NCI-H1048 (cell line): ENCODE measurements around the gene MTRF1.
"Not testable (repeated sequence)": the region's sequence is repeated elsewhere in the genome, so short reads cannot be mapped to it uniquely, and the experiment has no call there.

Source experiments
- DNase-seq: peaks from one replicate; lab custom pipeline; 2025; lab: John Stamatoyannopoulos, UW

Gene MTRF1

DNA sequence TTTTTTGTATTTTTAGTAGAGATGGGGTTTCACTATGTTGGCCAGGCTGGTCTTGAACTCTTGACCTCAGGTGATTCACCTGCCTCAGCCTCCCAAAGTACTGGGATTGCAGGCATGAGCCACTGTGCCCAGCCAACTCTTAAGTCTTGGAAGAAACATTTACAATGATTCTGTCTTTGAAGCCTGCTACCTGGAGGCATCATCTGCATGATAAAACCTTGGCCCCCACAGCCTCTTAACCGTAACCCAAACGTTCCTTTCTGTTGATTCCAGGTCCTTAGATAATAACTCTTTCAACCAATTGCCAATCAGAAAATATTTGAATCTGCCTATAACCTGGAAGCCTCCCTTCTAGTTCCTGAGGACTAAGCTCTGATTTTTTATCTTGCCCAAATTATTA, 15.8 kb upstream of the MTRF1 start:
- not testable (repeated sequence) for DNase-seq

DNA sequence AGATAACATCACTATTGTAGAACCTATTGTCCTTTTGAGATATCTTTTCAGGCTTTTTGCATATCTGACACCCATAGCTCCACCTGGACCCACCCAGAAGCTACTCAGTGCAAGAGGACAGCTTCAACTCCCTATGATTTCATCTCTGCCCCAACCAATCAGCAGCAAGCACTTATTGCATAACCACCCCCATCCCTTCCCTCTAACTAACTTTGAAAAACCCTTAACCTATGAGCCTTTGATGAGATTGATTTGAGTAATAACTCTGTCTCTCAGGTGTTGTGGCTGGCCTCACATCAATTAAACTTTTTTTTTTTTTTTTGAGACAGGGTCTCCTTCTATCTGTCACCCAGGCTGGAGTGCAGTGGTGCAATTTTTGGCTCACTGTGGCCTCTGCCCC, 13.4 kb upstream of the MTRF1 start:
- no peak for DNase-seq

DNA sequence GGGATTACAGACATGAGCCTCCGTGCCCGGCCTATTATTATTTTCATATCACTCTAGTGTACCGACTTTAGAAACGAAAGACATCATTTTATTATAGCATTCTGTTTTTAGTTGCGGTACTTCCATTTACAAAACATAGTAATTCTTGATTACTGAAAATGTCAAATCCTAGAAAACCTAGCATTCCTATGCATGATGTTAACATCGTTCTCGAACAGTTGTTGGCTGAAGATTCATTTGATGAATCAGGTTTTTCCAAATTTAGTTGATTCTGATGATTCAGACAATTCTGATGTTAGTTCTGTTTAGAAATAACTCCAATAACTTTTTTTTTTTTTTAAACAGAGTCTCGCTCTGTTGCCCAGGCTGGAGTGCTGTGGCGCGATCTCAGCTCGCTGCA, 11.5 kb upstream of the MTRF1 start:
- no peak for DNase-seq

DNA sequence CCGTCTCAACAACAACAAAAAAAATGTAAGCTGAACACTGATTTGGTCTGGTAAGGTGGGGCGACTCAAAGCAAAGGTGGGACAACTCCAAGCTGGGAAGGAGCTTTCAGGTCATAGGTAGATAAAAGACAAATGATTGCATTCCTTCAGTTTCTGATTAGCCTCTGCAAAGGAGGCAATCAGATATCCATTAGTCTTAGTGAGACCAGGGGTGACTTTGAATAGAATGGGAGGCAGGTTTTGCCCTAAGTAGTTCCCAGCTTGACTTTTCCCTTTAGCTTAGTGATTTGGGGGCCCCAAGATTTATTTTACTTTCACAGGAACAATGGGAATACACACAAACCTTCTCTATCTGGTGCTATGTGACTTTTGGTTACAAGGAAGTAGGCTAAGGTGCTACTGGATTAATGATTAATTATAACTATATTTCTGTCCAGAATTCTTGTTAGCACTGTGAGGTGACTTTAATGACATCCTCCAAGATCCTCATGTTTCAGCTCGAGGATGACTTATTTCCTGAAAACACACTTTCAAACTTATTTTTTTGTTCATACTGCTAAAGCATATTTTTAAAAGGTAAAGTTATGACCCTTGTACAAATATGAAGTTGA, 10.6 kb upstream of the MTRF1 start:
- no peak for DNase-seq

DNA sequence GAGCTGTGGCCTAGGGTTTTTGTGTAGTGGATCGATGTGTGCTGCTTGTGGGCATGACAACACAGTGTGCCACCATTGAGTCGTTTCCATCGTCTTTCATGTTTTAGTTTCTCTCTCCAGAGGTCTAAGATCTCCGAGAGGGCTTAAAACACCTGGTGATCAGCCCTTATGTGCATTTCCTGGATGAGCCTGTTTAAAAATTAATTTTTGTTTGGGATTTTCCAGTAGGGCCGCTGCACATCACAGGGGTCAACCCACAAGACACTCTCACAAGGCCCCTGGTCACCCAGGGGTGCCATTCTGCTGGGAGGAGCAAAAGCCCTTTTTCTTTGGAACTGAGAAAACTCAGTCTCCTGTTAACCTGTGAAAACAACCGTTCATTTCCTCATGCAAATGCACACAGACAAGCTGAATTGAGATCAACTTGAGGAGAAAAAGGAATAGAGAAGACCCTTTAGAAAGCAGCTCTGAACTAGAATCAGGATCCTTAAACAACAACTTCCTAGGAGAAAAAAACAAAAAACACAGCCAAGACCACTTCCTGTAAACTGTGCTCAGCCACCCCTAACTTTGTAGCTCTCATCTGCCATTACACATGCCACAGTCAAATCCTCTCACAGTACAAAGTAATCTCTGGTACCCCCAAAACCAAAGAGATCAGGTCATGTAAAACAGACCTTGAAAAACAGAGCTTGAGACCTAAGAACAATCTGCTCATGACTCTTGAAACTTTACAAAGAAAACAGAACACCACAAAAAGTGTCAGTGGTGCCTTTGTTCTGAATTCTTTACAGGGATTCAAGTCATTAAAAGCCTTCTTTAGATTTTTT, 8.3 kb upstream of the MTRF1 start:
- no peak for DNase-seq

DNA sequence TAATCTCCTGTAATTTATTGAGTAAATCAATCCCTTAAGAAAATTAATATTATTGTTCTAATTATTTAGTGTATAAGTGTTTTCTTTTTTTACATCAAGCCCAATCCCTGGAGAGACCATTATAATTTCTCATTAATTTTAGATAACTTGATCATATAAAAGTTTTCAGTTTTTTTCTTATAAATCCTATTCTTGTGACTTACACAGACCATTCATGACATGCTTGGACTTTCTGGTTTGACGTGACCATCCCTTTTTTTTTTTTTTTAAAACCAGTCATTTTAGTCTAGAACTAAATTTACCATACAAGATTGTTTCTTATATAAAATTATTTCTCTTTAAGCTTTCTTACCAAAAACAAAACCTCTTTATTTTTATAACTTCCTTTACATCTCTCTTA, 5.4 kb upstream of the MTRF1 start:
- DNase-seq, result no peak

DNA sequence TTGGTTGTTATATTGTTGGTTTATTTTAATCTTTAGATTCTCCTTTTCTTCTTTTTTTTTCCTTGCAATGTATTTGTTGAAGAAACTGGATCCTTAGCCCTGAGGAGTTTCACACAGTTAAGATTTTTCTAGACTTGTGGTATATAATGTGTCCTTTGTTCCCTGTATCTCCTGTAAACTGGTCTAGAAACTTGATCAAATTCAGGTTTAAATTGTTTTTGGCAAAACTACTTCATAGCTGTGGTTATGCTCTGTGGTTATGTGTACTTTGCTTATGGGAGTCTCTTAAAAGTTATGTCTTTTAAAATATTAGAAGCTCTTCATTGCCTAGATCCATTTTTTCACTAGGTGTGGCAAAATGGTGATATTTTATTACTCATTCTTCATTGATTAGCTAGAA, 3.7 kb upstream of the MTRF1 start:
- no peak for DNase-seq

DNA sequence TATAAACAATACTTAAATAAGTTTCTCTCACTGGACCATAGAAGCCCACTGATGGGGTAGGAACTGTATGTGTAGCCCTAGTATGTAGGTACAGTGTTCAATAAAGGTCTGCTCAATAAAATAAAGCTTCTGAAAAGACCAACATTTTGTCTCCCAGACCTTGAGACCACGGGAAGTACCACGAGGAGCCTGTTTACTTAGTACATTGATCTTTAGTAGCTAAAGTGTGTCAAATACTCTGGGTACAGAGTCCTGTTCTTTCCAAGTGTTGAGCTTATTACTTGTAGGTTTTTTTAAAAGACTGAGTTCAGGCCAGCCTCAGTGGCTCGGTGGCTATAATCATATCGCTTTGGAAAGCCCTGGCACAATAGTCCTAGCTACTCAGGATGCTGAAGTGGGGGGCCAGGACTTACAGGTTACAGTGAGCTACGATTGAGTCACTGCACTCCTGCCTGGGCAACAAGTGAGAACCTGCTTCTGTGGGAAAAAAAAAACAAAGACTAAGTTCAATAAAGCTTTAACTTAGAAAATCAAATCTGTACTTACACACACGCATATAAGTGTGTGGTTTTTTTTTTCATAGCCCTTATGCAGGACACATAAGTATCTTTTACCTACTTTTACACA, 3.4 kb downstream of the MTRF1 start:
- DNase-seq, result no peak

DNA sequence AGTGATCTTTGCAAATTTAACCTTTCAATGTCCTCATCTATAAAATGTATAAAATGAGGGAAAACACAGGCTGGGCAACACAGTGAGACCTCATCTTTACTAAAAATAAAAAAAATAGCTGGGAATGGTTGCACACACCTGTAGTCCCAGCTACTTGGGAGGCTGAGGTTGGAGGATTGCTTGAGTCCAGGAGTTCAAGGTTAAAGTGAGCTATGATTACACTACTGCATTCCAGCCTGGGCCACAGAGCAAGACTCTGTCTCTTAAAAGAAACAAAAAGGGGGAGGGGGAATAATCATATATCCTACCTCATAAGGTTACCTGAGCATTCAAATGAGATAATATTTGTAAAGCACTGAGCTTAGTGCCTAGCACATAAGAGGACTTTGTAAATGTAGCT, 5.8 kb downstream of the MTRF1 start:
- DNase-seq, result no peak

DNA sequence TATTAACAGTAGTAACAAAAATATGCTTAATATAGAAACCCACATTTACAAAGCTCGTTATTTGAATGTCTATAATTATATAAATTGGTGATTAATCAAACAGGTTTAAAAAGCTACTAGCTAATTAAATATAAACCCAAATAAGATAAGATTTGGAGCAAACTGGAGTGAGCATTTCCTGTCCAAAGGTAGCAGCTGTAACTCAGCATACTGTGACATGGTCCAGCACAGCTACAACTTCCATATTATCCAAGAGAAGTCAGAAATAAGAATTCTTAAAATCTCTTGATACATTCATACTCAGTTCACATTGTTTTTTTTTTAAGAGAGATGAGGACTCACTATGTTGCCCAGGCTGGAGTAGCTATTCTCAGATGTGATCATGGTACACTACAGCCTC, 8.5 kb downstream of the MTRF1 start:
- DNase-seq, result no peak

DNA sequence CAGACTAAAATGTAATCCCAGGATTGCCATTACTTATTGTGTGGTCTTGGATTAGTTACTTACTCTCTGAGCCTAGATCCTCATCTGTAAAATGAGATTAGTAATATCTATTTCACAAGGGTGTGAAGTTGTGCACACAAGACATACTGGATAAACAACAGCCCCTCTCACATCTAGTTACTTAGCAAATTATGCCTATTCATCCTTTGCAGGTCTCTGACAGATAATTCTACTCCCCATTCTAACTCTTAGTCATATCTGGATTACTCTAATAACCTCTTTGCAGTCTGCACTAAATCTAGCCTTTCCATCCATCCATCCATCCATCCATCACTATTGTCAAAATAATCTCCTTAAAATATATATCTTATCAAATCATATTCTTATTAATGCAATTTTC, 12.4 kb downstream of the MTRF1 start:
- DNase-seq, result no peak

DNA sequence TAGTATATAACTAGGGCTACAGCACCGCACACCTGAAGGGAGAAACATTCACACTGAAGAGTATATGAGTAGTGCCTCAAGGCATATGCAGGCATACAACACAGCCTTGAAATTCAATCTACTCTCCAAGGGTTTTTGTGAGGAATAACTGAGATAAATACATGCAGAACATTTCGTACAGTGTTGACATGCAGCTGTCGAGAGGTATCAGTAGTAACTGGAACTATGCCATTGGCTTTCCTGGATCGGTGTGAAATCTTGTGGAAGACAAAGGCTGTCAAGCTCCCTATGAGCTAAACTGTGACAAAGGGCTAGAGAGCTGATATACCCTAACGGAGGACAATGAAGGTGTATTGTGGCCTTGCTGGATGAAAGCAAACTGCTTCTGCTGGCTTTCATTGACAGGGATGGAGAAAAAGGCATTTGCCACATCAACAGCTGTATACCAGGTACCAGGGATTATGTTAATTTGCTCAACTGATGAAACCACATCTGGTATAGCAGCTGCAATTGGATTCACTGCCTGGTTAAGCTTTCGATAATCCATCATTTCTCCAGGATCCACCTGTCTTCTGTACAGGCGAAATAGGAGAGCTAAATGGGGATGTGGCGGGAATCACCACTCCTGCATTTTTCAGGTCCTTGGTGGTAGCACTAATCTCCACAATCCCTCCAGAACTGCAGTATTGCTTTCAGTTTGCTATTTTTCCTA, 16.3 kb downstream of the MTRF1 start:
- no peak for DNase-seq

DNA sequence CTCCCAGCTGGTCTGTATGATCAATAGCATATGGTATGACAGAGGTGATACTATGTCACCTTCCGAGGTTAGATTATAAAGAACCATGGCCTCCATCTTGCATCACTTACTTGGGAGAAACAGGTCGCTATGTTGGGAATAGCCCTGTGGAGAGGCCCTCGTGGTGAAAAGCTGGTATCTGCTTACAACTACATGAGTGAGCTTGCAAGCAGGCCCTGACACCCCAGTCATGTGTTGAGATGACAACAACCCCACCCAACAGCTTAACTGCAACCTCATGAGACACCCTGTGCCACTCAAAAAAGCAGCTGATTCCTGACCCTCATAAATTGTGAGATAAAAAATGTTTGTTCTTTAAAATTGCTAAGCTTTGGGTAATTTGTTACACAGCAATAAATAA, 18.8 kb downstream of the MTRF1 start:
- no peak for DNase-seq

DNA sequence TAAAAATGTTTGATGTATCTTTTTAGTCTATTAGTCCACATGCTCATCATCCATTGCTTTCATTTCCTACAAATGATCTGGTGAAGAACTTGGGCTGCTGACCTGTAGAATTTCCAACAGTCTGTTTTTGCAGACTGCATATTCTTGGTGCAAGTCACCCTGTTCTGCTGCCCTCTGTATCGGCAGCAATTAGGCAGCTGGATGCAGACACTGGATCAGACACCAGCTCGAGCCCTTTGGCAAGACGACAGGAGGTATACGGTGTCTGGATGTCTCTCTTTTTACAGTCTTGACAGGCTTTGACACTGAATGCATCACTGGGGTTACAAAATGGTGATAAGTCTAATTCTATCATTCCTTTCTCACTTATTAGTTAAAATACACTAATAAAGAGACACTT, 21.8 kb downstream of the MTRF1 start:
- DNase-seq, result no peak

DNA sequence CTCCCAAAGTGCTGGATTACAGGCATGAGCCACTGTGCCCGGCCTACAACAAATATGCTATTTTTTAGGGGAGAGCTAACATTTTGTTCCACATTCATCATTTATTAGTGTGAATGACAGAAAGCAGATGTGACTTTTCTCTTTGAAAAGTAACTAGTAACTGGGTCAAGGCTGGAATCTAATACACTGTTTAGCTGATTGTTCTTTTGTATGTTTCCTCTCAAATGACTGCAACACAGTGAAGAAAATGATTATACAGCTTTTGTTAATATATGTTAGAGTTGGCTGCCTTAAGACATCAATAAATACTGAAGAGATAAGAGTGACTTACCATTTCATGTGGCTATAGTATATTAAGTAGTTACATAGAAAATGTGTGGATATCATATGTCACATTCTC, 27.0 kb downstream of the MTRF1 start:
- DNase-seq, result no peak

DNA sequence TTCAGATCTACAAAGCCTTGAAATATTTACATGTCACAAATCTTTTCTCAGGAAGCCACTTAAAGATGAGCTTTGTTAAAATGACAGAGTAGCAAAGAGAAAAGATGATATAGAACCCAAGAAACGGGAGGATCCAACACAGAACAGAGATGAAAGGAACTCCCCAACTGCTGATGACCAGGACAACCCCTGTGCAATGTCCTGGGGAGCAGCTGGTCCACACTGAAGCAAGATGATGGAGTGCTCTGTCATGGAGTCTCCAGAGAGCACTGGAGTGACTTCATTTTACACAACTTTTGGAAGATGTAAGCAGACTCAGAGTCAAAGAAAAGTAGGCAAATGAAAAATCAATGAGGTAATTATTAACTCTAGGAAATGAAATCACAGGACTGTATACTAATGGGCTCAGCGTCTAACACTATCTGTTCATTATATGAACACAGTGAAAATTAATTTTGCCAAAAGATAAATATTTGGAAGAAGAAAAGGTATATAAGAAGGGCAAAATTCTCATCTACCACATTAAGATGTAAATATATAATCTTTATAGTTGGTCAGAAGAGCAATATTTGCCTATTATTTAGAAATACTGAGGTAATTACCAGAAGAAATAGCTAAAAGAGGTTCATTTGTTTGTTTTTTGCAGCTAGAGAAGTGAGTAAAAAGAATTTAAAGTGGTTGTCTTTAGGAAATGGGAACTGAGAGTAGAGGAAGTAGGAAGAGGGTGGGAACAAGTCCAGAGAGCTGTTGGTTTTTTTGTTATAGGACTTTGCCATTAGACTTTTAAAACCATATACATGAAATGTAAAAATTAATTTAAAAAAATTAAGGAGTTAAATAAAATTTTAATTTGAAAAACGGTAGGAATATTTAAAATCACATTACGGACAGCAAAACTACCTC, 30.5 kb downstream of the MTRF1 start:
- no peak for DNase-seq

DNA sequence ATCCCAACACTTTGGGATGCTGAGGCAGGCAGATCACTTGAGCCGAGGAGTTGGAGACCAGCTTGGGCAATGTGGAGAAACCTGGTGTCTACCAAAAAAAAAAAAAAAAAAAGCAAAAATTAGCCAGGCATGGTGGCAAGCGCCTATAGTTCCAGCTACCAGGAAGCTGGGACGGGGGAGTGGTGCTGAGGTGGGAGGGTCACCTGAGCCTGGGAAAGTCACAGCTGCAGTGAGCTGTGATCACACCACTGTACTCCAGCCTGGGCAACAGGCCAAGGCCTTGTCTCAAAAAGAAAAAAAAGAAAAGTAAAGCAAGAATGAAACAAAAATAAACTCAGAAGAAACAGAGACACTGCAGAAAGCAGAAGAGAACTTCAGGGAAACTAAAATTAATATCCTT, 31.6 kb downstream of the MTRF1 start:
- no peak for DNase-seq

DNA sequence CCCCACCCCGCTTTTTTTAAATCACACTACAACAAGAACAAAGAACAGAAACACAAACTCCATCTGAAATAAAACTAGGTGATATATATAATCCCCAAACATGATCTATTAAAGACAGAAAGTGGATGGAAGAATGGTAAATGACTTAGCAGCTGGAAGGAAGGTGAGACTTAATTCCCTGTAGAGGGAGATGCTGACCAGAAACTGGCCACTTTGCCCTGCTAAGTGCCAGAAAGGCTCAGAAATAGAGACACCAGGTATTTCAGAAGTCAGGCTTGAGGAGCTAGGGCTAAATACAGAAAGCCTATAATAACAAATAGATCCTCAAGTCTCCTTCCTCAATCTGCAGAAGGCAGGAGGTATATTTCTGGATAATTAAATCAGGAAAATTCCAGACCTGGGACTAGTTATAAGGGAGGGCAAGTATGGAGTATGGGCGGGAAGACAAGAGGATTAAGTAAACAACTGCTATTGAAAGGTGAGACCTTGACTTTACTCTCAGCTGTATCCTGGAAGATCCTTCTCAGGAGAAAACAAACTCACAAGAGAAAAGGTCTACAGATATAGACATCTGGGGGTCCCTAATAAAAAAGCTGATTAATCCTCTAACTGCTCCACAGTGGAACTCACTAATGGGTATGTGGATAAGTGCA, 32.2 kb downstream of the MTRF1 start:
- no peak for DNase-seq

DNA sequence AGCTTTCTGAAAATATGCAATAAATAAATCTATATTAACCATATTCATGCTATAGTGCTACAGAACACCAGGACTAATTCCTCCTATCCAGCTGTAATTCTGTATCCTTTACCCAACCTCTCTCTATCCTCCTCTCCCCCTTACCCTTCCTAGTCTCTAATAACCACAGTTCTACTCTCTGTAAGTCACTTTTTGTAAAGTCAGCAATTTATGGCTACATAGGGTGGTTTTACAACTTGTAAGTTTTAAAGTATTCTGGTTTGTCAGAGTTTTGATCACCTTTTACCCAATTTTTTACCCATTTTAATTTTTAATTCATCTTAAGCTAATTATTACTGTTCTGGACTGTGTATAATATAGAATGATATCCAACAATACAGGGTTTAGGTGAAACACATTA, 34.0 kb downstream of the MTRF1 start:
- no peak for DNase-seq

DNA sequence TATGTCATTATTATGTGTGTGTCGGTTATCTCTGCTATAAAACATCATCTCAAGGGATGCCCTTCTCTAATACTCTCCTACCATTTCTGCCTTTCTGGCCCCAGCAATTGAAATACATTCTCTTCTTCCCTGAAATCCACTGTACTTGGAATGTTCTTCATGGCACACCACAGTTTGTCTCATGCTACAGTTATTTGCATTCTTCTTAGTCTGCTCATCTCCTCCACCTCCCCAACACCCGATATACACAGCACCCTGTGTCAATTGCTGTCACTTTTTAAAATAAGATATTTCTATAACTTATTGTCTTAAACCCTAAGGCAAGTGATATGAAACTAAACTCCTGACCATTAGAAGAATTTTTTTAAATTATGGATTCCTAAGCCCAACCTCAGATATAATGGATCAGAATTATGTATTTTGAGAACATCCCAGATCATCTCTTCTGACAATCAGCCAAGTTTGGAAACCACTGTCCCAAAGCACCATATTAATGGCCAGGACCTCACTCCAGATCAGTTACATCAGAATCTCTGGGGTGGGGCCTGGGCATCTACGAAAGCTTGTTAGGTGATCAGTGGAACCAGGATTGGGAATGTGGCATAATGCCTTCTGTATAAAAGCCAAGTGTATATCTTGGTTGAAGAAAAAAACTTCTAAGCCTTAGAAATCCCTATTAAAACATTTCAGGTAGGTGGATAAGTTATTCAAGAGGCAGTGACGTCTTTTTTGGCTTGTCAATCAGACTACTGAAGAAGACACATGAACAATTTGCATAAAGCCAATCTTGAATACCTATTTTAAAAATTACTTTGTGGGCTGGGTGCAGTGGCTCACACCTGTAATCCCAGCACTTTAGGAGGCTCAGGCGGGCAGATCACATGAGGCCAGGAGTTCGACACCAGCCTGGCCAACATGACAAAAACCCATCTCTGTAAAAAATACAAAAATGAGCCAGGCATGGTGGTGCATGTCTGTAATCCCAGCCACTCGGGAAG, 39.0 kb downstream of the MTRF1 start:
- DNase-seq, result no peak
